Gastrocnemius medialis (tissue), 4 donors: Measurements from ENCODE around the gene NCMAP.

Source experiments
- CTCF ChIP-seq, 5 experiments: fragments of 450-650 bp in 3 of 5; fragments of 200-600 bp in 2 of 5; sonication (generic) in 2 of 5; IDR thresholded peaks in 4 of 5; conservative IDR thresholded peaks in 1 of 5; 1 replicate in 4 of 5; 2 replicates in 1 of 5; pipeline ENCODE4 v1.5.1; 2016 to 2019; ENCODE audit warnings: antibody characterized with exemption in 5 of 5, mild to moderate bottlenecking in 3 of 5, moderate library complexity in 3 of 5
- POLR2A ChIP-seq, 2 donors: fragments of 450-650 bp; IDR thresholded peaks; one replicate each; pipeline ENCODE4 v1.6.1; 2017; ENCODE audit warnings: antibody characterized with exemption in 2 of 2, mild to moderate bottlenecking in 2 of 2, moderate library complexity in 2 of 2

DNA sequence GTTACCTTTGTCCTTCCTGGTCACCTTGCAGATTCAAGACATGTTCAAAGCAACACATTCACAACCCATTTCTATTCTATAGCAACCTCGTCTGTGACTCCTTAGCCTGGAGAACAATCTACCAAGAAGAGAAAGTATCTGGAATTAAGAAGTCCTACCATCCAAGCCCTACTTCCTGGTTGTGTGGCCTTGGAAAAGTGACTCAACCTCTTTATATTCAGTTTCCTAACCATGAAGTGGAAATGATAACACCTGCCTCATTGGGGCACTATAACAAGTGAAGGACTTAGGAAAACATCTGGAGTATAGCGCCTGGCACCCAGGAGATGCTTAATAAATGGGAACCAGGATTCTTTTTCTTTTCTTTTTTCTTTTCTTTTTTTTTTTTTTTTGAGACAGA lies 50.7 kb downstream of the NCMAP start:
- TF ChIP-seq CTCF (IDR thresholded peaks at IDR 0.05 in 4 of 5, conservative IDR thresholded peaks at IDR 0.05 in 1 of 5) (no peak), POLR2A (IDR thresholded peaks at IDR 0.05) (no peak)
